ENCODE data around the gene SH2D7.

GRCh38 chr15:78045189-78045588 lies 47.2 kb upstream of the SH2D7 start:
- TF ChIP-seq CTCF (IDR thresholded peaks at IDR 0.05), result no peak
- no peak for TF ChIP-seq EZH2 (IDR thresholded peaks at IDR 0.05)
- no peak for TF ChIP-seq EZH2phosphoT487 (IDR thresholded peaks at IDR 0.05)

All from neural progenitor cell (in vitro differentiated cells).